SH-SY5Y (cell line): ENCODE measurements around the gene GTF2H3.

Experiments used
- GATA2 ChIP-seq: IDR thresholded peaks from 2 replicates; pipeline ENCODE4 v1.6.1; 2011; ENCODE audit warnings: mild to moderate bottlenecking, low read depth, low read length
- GATA3 ChIP-seq: IDR thresholded peaks from 2 replicates; pipeline ENCODE4 v1.6.1; 2011; ENCODE audit warnings: low read depth, mild to moderate bottlenecking, low read length, moderate library complexity

The GTF2H3 gene

DNA sequence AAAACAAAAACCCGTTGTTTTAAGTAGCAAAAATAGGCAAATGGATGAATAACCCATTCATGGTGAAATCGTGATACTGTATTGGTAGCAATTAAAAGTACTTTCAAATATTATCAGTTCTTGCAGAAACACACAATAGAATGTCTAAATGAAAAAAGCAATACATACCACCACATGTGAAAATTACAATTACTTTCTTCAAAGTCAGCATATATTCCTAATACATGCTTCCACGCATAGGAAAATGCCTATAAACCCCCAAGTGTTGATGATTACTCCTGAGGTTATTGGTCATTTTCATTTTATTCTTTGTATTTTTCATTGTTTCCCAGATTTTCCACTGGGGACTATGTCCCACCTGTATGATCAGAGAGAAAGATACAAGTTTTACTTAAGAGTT, 16.5 kb upstream of the GTF2H3 start:
- no peak for TF ChIP-seq GATA2
- no peak for TF ChIP-seq GATA3

DNA sequence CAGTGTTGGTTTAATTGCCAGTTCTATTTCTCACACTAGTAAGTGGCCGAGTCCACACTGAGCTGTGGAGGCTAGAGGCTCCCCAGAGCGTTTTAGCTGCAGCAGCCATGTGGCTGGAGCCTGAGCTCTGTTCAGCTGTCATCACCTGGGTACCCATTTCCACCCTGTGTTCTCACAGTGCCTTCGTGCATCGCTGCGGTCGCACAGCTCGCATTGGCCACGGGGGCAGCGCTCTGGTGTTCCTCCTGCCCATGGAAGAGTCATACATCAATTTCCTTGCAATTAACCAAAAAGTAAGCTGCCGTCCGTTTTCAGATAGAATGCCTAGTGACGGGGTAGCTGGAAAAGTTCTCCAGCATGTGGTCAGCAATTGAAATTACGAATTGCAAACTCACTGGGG, 16.0 kb upstream of the GTF2H3 start:
- TF ChIP-seq GATA2, result no peak
- no peak for TF ChIP-seq GATA3

DNA sequence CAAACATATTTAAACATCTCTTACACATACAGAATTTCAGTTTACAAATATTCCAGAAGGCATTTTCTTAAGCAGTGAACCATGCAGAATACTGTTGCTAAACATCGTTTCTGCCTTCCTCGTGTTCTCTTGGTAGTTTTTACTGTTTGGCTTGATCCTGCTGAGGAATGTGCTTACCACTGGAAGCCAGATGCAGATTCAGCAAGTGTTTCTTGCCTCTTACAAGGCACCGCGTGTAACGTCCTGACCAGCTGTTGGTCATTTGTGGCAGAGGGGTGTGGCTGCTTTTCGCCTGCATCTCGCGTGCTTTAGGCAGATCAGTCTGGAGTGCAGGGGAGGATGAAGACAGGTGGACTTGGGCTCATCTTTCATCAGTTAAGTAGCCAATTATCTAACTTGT, 12.5 kb upstream of the GTF2H3 start:
- no peak for TF ChIP-seq GATA2
- no peak for TF ChIP-seq GATA3

DNA sequence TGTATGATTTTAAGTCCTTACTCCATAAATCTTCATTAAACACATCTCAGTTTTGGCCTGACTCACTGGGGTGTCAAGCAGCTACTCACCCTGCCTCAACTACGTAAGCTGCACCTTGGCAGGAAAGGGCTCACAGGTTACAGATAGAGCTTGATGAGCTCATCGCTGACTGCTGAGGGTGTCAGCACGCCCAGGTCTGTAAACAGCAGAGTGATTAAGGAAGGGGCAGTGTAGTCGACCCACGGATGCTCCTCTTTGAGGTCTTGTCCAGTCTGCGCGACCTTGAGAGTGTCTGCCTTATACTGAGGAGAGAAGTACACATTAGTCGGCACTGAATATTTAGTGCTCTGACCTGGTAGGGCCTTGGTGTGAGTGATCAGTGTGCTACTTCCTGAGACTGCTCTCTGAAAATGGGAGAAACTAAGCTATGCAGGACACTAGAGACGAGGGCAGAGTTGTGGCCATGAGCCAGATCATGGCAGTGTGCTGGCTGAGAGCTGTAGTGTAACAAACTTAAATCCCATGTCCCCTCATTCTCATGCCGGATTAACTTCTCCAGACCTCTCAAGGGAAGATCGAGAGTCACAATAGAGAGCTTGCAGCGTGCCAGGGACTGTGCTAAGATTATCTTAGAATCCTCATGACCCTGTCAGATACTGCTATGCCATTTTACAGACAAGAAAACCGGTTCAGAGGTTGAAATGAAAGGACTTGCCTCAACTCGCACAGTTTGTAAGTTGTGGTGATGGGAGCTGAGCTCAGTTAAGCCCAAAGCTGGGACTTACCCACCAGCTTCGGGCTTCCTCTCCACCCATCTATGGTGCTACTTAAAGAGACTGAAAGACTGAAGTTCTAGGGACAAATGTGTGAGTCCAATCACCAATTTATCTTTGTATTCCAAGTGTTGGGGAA, 11.8 kb upstream of the GTF2H3 start:
- TF ChIP-seq GATA3, result no peak
- TF ChIP-seq GATA2, result no peak

DNA sequence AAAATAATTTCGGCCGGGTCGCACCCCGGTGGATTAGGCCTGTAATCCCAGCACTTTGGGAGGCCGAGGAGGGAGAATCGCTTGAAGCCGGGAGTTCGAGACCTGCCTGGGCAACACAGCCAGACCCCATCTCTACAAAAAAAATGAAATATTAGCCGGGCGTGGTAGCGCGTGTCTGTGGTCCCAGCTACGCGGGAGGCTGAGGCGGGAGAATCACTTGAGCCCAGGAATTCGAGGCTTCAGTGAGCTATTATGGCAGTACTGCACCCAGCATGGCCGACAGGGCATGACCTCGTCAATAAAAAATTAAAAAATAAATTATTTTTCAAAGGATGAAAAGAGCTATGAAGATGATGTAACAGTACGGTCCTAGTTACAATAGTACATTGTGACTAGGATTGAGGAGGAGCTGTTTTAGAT, 523 bp downstream of the GTF2H3 start:
- TF ChIP-seq GATA2 (no peak), GATA3 (no peak)

DNA sequence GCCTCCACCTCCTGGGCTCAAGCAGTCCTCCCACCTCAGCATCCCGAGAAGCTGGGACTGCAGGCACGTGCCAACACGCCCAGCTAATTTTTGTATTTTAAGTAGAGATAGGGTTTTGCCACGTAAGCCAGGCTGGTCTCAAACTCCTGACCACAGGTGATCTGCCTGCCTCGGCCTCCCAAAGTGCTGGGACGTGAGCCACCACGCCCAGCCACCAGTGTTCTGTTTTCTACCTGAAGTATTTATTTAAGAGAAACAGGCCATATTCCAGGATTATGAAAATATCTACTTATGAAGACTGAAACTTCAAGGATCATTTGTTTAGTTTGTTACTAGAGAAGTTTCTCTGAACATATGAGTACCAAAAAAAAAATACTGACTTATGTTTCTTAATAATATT, 10.3 kb downstream of the GTF2H3 start:
- TF ChIP-seq GATA2, result no peak
- TF ChIP-seq GATA3, result no peak

DNA sequence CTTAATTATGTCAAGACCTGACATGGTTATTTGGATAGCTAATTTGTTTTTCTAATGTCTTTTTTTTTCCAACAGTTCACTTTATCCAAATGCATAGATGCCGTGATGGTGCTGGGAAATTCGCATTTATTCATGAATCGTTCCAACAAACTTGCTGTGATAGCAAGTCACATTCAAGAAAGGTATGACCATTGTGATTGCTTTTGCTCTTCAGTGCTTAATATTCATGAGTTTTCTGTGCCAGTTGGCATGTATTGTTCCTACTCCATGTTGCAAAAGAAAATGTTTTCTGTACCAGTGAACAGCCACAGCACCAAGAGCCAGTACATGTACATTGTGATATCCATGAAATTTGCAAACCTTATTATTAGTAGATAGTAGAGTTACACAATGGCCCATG, 11.8 kb downstream of the GTF2H3 start:
- TF ChIP-seq GATA3, result no peak
- no peak for TF ChIP-seq GATA2

DNA sequence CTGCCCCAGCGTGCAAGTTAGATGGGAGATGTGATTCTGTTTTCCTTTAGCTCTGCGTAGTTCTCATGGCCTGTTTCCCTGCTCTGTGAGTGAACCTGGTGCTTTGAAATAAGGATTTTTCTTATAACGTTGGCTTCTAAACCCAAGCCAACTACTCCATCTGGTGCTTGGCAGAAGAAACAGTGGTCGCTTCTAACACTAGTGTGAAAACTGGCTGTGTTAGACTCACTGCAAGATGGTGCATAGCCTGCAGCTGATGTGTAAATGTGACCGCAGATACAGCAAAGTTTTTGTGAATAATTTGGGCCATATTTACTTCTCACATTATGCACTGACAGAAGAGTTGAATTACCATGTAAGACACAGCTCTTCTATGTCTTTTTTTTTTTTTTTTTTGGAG, 12.2 kb downstream of the GTF2H3 start:
- TF ChIP-seq GATA3, result no peak
- no peak for TF ChIP-seq GATA2

DNA sequence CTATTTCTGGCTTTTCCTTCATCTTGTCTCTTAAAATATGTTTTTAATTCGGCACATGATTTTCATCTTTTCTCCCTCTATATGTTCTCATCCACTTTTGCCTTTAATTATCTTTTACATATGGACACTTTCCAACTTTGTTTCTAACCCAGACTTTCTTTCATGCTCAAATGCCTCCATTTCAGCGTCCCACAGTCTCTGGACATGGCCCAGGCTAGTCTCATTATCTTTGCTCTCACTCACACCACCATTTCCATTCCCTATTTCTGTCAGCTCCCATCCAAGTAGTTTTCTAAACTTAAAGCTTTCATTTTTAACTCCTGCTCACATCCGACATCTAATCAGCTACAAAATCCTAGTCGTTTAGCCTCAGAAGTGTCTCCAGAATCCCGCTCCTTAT, 14.8 kb downstream of the GTF2H3 start:
- TF ChIP-seq GATA2 (no peak), GATA3 (no peak)

DNA sequence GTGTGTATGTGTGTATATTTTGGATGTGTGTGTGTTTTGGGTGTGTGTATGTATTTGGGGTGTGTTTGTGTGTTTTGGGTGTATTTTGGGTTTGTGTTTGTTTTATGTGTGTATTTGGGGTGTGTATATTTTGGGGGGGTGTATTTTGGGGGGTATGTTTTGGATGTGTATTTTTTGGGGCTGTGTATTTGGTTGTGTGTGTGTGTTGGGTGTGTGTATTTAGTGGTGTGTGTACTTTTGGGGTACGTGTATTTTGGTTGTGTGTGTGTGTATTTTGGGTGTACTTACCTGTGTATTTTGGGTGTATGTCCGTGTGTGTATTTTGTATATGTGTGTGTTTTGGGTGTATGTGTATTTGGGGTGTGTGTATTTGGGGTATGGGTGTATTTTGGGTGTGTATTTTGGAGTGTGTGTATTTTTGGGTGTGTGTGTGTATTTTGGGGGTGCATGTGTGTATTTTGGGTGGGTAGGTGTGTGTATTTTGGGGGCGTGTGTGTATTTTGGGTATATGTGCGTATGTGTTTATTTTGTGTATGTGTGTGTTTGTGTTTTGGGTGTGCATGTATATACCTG, 20.6 kb downstream of the GTF2H3 start:
- no peak for TF ChIP-seq GATA3
- TF ChIP-seq GATA2, result no peak

DNA sequence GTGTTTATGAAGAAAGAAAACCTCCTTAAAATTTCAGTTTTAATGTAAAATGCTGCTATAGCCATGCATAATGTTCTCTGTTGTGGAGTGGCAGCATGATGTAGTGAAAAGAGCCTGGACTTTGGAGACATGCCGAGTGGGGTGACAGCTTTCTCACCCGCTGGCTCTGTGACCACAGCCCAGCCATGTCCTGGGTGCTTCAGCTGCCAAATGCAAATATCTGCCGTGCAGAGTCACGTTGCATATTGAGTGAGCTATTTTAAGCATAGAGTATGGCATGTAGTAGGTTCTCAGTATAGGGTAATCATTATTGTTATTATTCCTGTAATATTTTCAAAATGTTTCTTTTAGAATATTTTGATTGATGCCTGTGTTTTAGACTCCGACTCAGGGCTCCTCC, 21.8 kb downstream of the GTF2H3 start:
- TF ChIP-seq GATA2, result no peak
- no peak for TF ChIP-seq GATA3

DNA sequence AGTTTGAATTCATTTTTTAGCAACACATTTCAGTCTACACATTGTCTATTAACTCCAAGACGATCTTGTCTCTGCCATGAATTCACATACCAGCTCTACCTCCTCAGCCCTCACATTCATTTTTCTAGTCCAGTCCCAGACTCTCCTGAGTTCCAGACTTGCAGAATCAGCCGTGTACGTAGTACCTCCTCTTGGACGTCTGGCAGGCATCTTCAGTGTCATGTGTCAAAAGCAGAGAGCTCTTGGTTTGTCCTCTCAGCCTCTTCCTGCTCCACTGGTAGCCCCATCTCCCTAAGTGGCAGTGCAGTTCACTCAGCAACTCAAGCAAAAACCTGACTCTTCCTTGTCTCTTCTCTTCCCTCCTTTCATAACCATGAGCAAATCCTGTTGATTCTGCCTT, 22.8 kb downstream of the GTF2H3 start:
- TF ChIP-seq GATA2 (no peak), GATA3 (no peak)

DNA sequence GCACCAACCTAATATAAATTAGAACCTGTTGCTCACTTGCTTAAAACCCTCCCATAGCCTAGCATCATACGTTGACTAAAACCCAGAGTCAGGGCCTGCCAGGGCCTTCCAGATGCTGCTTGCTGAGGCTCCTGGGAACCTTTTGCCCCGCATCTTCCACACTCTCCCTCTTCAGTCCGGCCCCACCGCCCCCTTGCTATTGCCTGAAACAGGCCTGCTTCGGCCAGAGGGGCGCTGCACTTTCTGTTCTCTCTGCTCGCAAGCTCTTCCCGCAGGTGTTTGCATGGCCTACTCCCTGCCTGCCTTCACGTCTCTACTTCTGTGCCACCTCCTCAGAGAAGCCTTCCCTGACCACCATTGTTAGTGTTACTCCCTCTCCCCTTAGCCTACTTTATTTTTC, 23.6 kb downstream of the GTF2H3 start:
- TF ChIP-seq GATA3 (no peak), GATA2 (no peak)

DNA sequence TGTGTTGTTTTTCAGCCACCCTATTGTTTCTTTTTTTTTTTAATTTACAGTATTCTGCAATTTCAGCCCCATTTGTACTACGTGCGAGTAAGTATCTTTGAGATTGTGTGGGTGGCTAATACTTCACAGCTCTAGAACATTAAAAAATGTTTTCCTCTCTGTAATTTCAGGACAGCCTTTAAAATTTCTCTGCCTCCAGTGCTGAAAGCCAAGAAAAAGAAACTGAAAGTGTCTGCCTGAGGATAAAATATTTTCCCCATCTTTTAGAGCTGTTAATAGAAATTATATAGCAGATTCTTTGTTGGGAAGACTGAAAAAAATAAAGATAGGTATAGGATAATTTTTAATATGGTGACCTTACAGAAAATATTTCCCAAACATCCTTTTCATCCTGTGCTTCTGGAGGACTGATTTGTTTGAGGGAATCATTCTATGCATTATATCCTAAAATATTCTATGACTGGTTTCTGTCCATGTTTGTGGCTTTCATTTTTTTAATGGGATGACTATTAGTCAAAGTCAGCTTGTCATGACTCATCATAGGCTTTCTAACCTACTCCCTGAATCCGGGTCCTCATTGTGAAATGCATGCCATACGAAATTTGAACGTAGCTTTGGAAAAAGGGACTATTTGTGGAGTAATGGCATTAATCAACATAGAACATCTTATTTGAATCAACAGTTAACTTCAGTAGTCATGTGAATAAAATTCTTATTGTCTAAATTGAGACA, 26.5 kb downstream of the GTF2H3 start:
- TF ChIP-seq GATA2 (no peak), GATA3 (no peak)

DNA sequence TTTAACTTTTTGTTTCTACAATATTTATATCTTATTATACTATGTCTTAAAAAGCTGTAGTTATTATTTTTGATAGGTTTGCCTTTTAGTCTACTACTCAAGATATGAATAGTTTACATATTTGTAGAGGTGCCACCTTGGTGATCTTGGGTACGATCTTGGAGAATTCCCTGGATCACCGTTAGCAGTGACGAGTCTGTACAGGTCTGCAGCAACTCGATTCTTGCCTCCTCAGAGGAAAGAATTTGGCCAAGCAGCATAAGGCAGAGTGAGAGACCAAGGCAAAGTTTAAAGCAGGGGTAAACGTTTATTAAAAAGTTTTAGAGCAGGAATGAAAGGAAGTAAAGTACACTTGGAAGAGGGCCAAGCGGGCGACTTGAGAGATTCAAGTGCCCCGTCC, 34.1 kb downstream of the GTF2H3 start:
- TF ChIP-seq GATA3, result no peak
- TF ChIP-seq GATA2, result no peak
